HUES48 (cell line): Measurements from ENCODE around the gene TRMT10B.
"Not testable (repeated sequence)": the region's sequence is repeated elsewhere in the genome, so short reads cannot be mapped to it uniquely, and the experiment has no call there.

Experiments
- H3K27ac ChIP-seq: one replicate; pipeline ENCODE4 v1.7.0; 2013; ENCODE audit warnings: low read depth, low read length, inconsistent platforms
- H3K27me3 ChIP-seq: 2 replicates; pipeline ENCODE4 v1.6.1; 2013; ENCODE audit warnings: mild to moderate bottlenecking, low read length; ENCODE audit not compliant: control insufficient read depth, insufficient read depth
- H3K36me3 ChIP-seq: 2 replicates; pipeline ENCODE4 v1.6.1; 2013; ENCODE audit warnings: low read length; ENCODE audit not compliant: control insufficient read depth, insufficient read depth
- H3K4me1 ChIP-seq: 2 replicates; pipeline ENCODE4 v1.6.1; 2013; ENCODE audit warnings: mild to moderate bottlenecking, low read length; ENCODE audit not compliant: control insufficient read depth, insufficient read depth
- H3K4me3 ChIP-seq: 2 replicates; pipeline ENCODE4 v1.5.1; 2013; ENCODE audit warnings: mild to moderate bottlenecking, low read depth, low read length
- H3K9ac ChIP-seq: 2 replicates; pipeline ENCODE4 v1.6.1; 2013; ENCODE audit warnings: mild to moderate bottlenecking, low read depth, low read length, moderate library complexity
- H3K9me3 ChIP-seq: 2 replicates; pipeline ENCODE4 v1.6.1; 2013; ENCODE audit warnings: low read length; ENCODE audit not compliant: control insufficient read depth, insufficient read depth

The TRMT10B gene

DNA sequence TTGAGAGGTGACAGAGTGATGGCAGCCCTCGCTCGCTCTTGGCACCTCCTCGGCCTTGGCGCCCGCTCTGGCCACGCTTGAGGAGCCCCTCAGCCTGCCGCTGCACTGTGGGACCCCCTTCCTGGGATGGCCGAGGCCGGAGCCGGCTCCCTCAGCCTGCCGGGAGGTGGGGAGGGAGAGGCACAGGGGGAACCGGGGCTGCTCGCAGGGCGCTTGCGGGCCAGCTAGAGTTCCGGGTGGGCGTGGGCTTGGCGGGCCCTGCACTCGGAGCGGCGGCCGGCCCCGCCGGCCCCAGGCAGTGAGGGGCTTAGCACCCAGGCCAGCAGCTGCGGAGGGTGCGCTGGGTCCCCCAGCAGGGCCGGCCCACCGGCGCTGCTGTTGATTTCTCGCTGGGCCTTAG is 1.9 kb upstream of the TRMT10B start:
- not testable (repeated sequence) for H3K4me1 ChIP-seq, H3K27ac ChIP-seq, H3K9me3 ChIP-seq, H3K9ac ChIP-seq, H3K36me3 ChIP-seq, H3K4me3 ChIP-seq, H3K27me3 ChIP-seq

DNA sequence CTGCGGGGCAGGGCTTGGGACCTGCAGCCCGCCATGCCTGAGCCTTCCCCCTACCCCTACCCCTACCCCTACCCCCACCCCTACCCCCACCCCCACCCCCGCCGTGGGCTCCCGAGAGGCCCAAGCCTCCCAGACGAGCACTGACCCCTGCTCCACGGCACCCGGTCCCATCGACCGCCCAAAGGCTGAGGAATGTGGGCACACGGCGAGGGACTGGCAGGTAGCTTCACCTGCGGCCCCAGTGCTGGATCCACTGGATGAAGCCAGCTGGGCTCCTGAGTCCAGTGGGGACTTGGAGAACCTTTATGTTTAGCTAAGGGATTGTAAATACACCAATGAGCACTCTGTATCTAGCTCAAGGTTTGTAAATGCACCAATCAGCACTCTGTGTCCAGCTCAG is 1.5 kb upstream of the TRMT10B start:
- not testable (repeated sequence) for H3K9me3 ChIP-seq, H3K36me3 ChIP-seq, H3K9ac ChIP-seq, H3K27ac ChIP-seq, H3K4me1 ChIP-seq, H3K4me3 ChIP-seq, H3K27me3 ChIP-seq

DNA sequence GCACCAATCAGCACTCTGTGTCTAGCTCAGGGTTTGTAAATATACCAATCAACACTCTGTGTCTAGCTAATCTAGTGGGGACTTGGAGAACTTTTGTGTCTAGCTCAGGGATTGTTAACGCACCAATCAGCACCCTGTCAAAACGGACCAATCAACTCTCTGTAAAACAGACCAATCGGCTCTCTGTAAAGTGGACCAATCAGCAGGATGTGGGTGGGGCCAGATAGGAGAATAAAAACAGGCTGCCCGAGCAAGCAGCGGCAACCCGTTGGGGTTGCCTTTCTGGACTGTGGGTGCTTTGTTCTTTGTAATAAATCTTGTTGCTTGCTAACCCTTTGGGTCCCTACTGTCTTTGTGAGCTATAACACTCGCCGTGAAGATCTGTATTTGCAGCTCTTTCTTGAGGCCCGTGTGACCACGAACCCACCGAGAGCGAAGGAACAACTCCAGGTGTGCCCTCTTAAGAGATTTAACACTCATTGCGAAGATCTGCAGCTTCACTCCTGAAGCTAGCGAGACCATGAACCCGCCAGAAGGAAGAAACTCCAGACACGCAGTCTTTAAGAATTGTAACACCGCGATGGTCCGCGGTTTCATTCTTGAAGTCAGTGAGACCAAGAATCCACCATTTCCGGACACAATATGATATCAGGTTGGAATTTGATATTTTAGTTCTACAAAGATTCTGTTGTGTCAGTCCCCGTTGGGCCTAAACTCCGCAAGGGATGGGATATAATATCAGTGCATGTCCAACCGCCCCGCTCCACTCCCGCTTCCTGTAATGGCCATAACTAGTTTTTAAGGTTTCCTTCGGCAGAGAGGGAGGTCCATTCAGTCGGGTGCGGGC is 740 bp upstream of the TRMT10B start:
- Histone ChIP-seq H3K36me3 (no peaks in the 10 kb centered on the region), H3K4me3 (peak overlapping the region; percentile 89), H3K9me3 (no peaks in the 10 kb centered on the region), H3K27ac (no peak overlapping the region), H3K27me3 (no peaks in the 10 kb centered on the region), H3K9ac (no peak overlapping the region), H3K4me1 (no peaks in the 10 kb centered on the region)

DNA sequence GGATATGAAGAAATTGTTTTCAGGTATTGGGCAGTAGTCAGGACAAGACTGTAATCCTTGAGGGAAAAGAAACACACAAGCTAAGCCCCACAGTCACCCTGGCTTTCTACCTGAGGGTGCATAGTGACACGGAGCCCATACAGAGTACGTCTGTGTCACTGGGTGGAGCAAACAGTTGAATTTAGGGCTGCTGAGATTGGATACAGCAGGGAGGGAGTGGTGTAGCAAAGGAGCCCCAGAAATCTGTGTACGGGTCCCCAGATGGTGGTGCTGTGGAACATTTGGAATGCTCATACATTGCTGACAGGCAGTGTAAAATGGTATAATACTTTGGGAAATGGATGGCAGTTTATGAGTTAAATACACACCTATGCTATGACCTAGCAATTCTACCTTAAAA is 5.1 kb downstream of the TRMT10B start:
- Histone ChIP-seq H3K4me3 (no peak overlapping the region), H3K27me3 (no peaks in the 10 kb centered on the region), H3K27ac (no peak overlapping the region), H3K9me3 (no peaks in the 10 kb centered on the region), H3K36me3 (no peaks in the 10 kb centered on the region), H3K4me1 (no peaks in the 10 kb centered on the region), H3K9ac (no peak overlapping the region)

DNA sequence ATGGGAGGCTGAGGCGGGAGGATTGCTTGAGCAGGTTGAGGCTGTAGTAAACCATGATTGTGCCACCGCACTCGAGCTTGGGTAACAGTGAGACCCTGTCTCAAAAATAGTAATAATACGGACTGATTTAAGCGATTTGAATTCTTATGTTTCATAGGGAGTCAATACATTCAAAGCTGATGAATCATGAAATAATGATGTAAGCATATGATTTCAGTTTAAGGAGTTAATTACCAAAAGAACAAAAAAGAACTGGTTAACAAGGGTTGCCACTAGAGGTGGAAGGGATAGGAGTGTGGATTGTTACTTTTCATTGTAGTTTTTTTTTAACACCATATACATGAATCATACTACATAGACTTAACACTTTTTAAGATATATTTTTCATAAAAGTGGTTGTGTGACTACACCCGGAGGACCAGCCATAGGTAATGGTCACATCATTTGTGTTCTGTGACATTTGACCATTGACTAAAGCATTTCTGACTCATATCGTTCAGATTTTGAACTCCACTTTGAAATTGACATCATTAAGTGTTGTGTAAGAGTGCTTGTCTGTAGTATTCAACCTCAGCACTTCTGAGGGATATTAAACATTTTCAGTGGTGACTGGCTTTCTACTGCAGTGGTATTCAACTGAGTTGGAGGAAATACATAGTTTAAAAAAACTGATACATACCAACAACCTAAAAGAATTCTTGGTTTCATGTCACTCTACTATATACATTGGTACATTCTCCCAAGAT is 7.0 kb downstream of the TRMT10B start:
- Histone ChIP-seq H3K9me3 (no peaks in the 10 kb centered on the region), H3K27me3 (no peaks in the 10 kb centered on the region), H3K27ac (no peak overlapping the region), H3K4me1 (no peaks in the 10 kb centered on the region), H3K36me3 (no peaks in the 10 kb centered on the region), H3K9ac (no peak overlapping the region), H3K4me3 (no peak overlapping the region)

DNA sequence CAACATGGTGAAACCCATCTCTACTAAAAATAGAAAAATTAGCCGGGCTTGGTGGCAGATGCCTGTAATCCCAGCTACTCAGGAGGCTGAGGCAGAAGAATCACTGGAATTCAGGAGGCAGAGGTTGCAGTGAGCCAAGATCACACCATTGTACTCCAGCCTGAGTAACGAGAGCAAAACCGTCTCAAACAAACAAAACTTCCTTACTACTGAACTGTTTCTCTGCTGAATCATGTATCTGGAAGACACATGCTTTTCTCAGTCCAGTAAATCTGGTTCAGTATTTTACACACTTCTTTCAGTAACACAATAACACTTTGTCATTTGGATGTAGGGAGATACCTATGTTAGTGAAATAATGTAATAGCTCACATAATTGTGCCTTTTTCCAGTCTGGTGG is 7.9 kb downstream of the TRMT10B start:
- Histone ChIP-seq H3K36me3 (no peaks in the 10 kb centered on the region), H3K27me3 (no peaks in the 10 kb centered on the region), H3K4me1 (no peaks in the 10 kb centered on the region), H3K27ac (no peak overlapping the region), H3K4me3 (no peak overlapping the region), H3K9me3 (no peaks in the 10 kb centered on the region), H3K9ac (no peak overlapping the region)

DNA sequence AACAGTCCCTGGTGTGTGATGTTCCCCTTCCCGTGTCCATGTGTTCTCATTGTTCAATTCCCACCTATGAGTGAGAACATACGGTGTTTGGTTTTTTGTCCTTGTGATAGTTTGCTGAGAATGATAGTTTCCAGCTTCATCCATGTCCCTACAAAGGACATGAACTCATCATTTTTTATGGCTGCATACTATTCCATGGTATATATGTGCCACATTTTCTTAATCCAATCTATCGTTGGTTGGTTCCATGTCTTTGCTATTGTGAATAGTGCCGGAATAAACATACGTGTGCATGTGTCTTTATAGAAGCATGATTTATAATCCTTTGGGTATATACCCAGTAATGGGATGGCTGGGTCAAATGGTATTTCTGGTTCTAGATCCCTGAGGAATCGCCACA is 11.7 kb downstream of the TRMT10B start:
- H3K4me1 ChIP-seq, H3K36me3 ChIP-seq, H3K27ac ChIP-seq, H3K9me3 ChIP-seq, H3K4me3 ChIP-seq, H3K9ac ChIP-seq, H3K27me3 ChIP-seq: not testable (repeated sequence)

DNA sequence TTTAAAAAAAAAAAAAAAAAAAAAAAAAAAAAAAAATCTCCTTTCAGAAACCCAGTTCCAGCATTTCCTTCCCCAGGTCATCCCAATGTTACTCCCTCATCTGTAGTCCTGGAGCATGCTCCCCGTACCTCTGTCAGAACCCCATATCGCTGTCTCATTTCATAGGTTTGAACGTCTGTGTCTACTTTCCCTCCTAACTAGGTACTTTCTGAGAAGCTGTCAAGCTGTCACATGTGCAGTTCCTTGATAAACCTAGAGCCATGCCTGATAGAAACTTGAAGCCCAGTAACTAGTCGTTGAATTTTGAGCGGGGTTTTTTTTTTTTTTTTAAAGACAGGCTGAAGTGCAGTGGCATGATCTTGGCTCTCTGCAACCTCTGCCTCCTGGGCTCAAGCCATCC is 15.7 kb downstream of the TRMT10B start:
- H3K9me3 ChIP-seq, result no peaks in the 10 kb centered on the region
- no peak overlapping the region for H3K9ac ChIP-seq
- peaks cover 8% of the 10 kb centered on the region; the same call in 1 of the 2 replicates for H3K36me3 ChIP-seq
- no peak overlapping the region for H3K4me3 ChIP-seq
- H3K27ac ChIP-seq, result no peak overlapping the region
- H3K4me1 ChIP-seq, result no peaks in the 10 kb centered on the region
- no peaks in the 10 kb centered on the region for H3K27me3 ChIP-seq

DNA sequence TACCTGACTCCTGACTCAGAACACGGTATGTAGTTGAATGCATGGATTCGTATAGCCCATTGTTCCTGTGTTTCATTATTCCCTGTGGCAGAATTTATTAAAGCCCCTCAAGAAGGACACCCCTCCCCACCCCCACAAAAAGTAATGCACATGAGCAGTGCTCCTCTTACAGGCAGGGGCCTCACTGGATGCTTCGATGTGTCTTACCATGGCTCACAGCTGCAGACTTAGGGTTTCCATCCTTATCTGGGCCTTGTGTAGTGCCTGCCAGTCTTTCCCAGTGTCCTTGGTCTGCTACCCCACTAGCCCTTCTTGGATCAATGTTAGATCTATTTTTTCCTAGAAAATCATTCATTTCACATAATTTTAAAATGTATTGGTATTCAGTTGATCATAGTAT is 16.4 kb downstream of the TRMT10B start:
- H3K4me3 ChIP-seq, result no peak overlapping the region
- no peaks in the 10 kb centered on the region for H3K27me3 ChIP-seq
- H3K4me1 ChIP-seq, result no peaks in the 10 kb centered on the region
- peaks cover 8% of the 10 kb centered on the region; the same call in 1 of the 2 replicates for H3K36me3 ChIP-seq
- no peak overlapping the region for H3K27ac ChIP-seq
- no peaks in the 10 kb centered on the region for H3K9me3 ChIP-seq
- H3K9ac ChIP-seq, result no peak overlapping the region

DNA sequence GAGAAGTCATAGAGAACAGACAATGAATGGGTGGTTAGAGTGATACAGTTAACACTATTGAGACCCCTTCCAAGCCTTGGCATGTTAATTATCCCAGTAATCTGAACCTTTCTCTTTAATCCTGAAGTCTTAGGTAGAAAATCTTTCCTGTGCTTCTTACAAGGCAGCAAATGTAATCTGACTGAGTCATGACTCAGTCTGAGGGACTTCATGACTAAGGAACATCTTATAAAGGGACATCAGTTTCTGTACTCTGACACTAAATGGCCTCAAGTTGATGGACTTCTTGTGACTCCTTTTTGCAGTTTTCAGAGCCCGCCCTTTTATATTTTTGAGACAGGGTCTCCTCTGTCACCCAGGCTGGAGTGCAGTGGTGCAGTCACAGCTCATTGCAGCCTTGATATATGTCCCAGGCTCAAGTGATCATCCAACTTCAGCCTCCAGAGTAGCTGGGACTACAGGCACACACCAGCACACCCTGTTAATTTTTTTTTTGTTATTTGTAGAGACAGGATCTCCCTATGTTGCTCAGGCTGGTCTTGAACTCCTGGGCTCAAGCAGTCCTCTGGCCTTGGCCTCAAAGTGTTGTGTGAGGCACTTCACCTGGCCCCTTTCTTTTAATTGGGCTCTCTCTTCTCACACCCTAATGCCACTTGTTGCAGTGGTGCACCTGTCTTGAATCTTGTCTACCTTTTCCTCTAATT is 21.8 kb downstream of the TRMT10B start:
- H3K9me3 ChIP-seq, result no peaks in the 10 kb centered on the region
- H3K4me3 ChIP-seq, result no peak overlapping the region
- no peaks in the 10 kb centered on the region for H3K4me1 ChIP-seq
- H3K27ac ChIP-seq, result no peak overlapping the region
- H3K9ac ChIP-seq, result no peak overlapping the region
- H3K27me3 ChIP-seq, result no peaks in the 10 kb centered on the region
- peaks cover 45% of the 10 kb centered on the region for H3K36me3 ChIP-seq

DNA sequence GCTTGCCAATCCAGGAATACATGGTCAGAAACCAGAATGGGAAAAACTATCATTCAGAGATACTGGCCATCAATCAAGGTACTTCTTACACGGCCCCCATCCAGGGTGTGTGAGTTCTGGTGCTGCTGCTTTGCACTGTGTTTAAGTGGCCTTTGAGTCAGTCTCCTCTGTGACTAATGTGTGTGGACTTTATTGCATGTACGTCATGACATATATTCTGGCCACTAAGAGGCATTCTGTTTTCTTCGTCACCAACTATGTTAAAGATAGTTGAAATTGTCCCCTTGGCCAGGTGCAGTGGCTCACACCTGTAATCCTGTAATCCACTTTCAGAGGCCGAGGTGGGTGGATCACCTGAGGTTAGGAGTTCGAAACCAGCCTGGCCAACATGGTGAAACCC is 22.7 kb downstream of the TRMT10B start:
- H3K9me3 ChIP-seq, result no peaks in the 10 kb centered on the region
- no peak overlapping the region for H3K4me3 ChIP-seq
- H3K27me3 ChIP-seq, result no peaks in the 10 kb centered on the region
- H3K27ac ChIP-seq, result no peak overlapping the region
- H3K4me1 ChIP-seq, result no peaks in the 10 kb centered on the region
- H3K36me3 ChIP-seq, result peaks cover 49% of the 10 kb centered on the region
- H3K9ac ChIP-seq, result no peak overlapping the region
